HG03280 (cell line): ENCODE data around the gene CDH8.
"Not testable (repeated sequence)": the region's sequence is repeated elsewhere in the genome, so short reads cannot be mapped to it uniquely, and the experiment has no call there.

Source experiments
- ATAC-seq: cut with Tn5 transposase; IDR thresholded peaks from one replicate; pipeline ENCODE4 v1.9.1; 2021; ENCODE audit warnings: mild to moderate bottlenecking, moderate library complexity; ENCODE audit not compliant: unreplicated experiment

The CDH8 gene

DNA sequence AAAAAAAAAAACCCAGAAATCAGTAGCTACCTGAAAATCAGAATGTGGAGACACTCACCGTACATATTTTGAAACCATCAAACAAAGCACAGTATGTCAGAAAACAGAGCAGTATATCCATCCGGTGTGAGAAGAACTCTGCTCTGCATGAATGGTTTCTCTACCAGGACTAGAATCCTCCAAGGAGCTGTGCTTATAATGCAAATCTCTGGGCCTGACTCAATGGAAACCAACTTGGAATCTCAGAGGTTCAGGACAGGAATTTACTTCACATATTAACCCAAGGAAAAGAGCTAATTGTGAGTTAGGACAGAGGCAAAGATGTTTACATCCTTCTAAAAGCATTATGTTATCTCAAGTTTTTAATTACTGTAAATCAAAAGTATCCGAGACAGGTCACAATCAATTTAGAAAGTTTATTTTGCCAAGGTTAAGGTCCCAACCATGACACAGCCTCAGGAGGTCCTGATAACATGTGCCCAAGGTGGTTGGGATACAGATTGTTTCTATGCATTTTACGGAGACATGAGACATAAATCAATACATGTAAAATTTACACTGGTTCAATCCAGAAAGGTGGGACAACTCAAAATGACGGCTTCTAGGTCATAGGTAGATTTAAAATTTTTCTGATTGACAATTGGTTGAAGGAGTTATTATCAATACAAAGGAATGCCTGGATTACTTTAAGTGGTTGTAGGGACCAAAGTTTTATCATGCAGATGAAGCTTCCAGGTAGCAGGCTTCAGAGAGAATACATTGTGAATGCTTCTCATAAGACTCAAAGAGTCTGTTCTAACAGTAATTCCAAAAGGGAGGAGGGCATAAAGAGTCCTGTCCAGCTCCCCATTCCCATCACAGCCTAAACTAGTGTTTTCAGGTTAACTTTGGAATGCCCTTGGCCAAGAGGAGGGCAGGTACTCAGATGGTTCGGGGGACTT is 164.1 kb downstream of the CDH8 start:
- ATAC-seq, result no peak

DNA sequence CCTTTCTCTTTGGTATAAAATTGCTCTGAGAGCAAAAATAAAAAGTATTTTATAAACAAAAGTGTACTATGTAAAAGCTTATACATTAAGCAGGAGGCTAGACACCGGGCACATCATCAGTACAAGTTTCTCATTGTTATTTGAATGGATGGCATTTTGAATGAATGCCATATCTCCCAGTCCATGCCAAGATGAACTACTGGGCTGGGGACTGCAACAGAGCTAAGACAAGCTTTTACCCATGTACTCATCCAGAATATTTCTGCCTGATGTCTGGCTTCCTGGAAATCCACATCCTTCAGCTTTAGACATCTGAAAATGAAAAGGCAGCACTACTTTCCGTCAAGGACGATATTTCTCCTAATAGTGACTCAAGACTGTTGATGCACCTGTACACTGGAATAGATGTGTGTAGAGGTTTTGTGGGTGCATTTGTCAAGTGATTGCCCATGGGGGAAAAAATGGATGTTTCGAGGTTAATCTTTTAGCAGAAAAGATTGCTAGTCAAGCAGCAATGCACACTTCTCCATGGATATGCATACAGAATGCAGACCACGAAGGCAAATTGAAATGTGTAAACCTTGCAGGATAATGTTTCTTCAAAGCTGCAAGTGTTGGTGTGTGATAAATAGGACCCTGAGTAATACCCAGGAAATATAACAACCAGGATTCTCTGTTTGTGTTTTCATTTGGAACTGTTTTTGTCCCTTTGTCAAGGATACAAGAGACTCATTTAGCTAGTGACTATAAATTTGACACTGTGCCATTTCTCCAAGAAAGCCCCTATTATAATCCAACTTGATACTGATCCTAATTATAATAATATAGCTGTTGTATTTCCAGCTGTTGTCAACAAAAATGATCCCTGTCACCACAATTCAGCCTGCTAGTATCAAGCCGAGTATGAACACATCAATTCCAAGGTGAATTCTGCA is 173.8 kb downstream of the CDH8 start:
- no peak for ATAC-seq

DNA sequence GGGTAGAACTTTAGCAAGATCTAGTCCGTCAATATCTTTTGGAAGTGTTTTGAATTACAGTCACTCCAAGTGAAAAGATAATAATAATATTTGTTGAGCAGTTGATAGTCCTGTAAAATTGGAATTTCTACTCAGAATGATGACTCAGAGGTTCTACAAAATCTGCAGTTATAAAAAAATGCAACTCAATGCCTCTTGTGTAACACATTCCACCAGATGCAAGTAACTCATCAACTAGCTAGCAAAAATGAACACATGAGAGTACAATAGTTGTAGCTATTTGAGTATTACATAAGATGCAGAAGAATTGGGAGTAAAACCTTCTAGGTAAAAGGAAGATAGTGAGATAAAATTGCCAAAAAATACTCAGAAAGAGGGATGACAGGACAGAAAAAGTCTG is 177.2 kb downstream of the CDH8 start:
- ATAC-seq, result no peak

DNA sequence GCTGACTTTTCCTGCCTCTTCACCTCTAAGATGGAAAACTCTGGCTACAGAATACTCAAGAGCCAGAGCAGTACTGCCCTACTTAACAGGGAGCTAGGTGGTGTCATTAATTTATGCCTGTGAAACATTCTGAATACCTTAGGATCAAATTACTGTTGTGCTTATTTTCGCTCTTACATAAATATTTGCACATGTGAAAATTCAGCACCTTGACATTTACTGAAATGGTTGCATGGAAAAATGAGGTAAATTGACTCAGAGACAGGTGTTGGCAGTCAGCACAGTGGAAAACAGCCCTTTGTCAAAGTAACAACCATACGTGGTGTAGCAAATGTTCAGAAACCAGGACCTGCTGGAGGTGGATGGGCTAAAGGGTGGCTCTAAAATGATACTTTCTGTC is 193.6 kb downstream of the CDH8 start:
- ATAC-seq, result no peak

DNA sequence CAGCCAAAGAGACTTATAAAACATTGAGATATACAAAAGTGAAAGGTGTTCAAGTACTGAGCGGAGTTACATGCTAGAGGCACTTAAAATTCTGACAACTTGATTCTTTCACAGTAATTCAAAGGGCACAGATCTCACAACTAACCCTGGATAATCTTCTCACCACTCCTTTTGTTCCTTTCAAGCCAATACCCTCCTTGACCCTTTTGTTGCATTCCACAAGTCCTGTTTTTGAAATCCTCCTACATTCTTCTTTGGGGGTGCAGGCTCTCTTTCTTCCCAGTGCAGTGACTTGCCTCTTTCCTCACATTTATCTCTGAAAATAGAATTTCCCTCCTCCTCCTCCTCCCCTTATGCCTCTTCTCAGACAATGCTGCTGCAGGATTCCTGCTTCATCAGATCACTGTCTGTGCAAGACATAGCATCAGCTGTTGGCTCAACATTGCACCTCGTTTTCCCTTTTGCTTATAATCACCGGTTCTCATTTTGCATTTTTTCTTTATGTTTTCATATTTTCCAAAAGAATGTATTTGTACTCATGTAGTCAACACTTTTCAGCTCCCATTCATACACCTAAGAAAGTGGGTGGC is 199.3 kb downstream of the CDH8 start:
- ATAC-seq, result no peak

DNA sequence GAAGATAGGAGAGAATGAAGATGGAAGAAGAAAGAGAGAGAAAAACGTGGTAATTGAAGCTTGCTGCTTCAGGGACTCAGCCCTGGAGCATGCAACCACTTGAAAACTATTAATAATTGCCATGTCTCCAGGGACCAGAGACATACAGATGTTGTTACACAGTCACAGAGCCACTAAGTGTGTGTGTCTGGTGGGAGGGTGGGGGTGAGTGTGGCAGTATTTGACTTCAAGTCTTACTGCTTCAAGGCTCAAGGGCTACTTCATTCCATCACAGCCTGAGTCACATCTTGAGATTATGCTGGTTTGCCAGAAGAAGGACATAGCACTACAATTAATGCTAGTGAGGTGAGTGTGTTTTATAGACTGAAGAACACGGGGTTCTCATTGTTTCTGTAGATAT is 202.2 kb downstream of the CDH8 start:
- no peak for ATAC-seq

DNA sequence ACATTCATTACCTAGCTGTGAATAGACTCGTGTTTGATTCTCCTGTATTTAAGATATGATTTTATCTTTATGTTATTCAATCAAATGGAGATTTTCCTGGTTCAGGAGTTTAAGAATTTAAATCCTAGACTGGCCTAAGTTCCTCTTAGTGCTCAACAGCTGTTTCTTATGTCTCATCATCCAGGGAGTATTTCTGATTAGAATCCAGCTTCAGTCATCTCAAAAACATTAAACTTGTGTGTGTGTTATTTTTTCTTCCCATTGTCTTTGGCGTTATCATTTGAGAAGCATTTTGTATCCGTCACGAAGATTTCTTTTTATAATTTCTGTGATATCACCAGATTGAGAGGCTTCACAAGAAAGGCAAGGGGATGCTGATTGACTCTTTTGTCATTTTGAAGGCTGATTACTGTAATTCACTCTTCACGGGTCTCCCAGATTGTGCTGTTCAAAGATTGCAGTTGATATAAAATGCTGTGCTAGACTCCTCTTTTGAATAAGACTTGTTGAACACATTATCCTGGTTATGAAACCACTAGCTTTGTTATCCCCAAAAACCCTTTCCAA is 204.8 kb downstream of the CDH8 start:
- ATAC-seq, result no peak

DNA sequence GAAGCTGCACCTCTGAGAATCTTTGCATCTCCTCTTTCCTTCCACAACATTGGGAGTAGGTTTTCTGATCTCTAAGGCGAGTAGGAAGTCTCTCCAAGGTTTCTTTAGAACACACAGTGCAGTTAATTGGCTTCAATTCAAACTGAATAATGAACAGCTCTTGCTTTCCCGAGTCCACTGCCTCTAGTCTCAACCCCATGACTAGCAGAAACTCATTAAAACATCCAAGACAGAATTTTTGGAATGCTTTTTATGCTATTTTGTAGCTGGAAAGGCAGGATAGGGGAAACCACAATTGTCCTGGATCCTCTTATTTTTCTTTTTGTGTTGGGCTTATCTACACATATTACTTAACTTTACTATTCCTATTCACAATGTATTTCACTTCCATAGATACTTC is 206.6 kb downstream of the CDH8 start:
- no peak for ATAC-seq

DNA sequence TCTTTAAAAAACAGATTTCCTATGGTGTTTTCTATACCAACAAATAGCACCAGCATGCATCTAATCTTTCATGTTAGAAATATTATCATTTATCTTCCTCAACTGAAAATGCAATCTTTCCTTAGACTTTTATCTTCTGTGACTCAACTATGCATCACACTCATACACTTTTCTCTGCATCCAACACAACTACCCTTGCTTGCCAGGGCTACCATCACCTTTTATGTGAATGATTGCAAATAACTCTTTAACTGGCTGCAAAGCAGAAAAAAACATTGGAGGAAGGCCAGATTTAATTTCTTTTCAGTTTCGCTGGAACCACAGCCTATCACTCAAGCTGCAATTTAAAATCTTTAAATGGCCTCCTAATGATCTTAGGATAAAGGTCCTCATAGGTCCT is 212.9 kb downstream of the CDH8 start:
- no peak for ATAC-seq

DNA sequence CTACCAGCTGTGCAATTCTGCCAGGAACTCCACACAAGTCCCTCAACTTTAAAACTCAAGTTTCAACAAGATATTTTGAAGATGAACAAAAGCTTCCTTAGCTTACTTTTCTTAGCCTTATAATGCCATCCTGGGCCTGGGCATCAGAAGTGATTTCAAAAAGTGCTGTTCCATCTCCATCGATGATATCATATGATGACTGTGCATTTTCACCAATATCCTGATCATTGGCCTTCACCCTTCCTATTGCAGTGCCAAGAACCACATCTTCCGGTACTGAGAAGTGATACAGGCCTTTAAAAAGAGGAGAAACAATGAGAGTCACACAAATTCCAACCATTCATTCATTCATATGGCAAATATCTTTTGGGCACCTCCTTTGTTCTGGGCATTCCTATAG is 215.4 kb downstream of the CDH8 start:
- ATAC-seq, result no peak

DNA sequence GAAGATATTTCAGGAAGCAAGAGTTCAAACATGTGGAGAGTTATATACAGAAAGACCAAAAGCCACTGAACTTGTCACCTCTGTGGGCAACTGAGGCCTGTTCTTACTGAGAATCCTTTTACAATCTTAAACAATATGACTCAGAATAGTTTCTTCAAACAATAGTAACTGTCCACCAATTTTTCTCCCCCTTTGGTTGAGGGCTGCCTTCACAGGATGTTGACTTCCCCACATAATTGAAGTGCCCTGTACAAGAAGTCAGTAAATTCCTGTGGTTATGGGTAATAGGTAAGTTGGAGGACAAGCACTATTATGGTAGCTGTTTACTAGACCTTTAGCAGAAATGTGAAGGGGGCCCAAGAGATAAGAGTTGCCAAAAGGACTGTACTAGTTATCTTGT is 215.8 kb downstream of the CDH8 start:
- ATAC-seq, result no peak

DNA sequence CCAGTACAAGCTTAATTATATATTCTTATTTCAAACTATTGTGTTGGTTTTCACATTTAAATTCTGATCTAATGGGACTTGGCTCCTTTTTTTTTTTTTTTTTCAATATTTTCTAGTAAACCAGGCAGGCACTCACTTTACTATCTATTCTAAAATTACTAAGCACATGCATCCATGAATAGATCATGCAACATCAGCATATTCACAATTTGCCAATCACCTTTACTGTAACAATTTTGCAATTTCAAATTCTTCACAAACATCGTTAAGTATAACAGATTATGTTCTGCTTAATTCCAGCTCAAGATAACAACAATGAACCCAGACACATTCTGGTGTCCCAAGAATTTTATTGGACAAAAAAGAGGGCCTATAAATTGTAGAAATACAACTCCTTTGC is 217.4 kb downstream of the CDH8 start:
- no peak for ATAC-seq

DNA sequence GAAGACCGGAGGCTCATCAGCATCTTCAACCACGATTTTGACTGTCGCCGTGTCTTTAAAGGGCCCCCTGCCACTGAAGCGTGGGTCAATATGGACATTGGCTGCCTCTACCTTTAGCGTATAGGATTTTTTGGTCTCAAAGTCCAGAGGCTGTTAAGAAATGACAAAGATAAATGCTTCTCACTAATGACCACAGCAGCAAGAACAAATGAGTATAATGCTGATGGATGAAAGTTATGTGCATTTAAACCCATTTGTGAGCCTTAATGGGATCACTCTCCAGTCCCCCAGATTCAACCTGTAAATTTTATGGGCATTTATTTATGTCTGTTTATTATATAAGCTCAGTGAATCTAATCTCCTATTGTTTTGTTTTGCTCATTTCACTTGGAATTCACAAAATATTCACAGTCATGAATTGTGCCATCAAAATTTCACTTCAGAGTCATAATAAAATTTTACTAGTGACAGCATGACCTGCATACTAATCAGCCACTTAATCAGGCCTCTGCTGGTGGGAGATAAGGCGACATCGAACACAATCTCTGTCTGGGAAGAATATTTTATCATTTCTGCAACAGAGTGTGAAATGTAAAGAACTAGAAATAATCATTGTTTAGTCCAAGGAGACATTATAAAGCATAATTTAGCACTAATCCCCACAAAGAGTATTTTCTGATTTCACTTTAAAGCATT is 218.5 kb downstream of the CDH8 start:
- no peak for ATAC-seq

DNA sequence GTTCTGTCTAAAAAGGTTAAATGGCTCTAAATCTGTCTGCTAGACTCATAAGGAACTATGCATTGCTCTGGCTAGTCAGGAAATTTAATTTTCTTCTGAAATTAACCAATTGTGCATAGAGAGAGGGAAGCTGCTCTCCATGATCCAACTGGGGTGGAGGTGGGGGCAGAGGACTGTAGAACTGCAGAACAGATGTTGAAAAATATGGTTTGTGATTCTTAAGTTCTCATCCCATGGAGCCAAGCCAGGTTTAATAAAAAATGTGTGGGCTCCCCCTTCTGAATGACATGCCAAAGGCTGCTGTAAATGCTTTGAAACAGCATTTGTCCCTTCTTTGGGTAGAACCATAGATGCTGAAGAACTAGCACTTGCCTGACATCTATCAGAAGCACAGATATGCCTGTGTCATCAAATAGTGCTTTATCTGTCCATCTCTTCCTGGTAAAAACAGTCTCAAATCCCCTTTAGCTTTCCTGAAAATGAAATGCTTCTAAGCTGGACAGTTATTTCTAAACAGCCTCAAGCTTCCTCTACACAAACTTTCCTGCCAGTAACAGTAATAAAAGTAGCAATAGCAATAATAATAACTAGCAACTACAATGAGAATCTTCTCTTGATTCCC is 221.4 kb downstream of the CDH8 start:
- no peak for ATAC-seq

DNA sequence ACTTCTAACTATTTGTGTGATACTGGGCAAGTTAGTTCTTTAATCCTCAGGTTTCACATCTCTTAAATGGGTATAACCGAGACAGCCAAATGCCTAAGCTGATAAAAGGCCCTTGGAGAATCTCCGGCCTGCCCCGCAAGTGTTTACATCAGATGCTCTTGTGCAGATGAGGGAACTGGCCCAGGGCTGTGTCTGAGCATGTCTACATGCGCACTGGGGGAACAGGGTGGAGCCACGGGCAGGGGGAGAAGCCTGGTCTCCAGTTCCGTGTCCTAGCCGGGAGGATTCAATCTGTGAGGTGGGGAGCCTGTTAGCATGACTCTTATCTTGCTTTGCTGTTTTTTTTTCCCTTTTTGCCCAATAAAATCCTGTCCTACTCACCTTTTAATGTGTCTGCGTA is 222.9 kb downstream of the CDH8 start:
- ATAC-seq, result no peak

DNA sequence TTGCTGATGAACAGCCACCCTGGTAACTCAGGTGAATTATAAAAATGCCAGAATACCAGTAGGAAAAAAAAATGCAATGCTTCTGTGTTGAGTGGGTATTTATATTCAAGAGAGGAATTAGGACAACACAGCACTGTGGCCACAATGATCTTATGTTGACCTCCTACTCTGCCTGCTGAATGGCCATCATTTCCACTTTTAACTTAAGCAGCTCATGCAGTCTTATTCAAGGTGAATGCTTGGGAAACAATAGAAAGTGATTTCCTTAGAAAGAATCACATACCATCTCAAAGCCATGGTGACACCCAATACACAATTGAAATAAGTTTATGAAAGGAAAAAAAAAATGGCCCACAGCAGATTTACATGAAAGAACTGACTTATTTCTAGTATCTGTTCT is 224.0 kb downstream of the CDH8 start:
- ATAC-seq, result no peak

DNA sequence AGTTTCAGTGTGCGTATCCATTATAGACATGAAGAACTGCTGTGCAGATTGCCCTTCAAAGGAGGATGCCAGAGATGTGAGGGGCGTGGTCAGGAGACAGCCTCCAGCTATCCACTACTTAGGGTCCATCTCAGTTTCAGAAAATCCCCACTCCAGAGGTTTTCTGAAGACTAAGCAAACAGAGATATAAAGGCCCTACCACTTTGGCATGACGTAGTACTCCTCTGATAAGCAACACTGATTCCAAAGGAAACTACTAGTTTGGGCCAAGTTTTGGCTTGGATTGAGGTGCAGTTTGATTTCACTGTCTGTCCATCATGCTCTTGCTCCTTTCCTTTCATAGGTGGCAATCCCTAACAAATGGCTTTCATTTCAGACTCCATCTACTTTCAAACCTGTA is 228.7 kb downstream of the CDH8 start:
- no peak for ATAC-seq

DNA sequence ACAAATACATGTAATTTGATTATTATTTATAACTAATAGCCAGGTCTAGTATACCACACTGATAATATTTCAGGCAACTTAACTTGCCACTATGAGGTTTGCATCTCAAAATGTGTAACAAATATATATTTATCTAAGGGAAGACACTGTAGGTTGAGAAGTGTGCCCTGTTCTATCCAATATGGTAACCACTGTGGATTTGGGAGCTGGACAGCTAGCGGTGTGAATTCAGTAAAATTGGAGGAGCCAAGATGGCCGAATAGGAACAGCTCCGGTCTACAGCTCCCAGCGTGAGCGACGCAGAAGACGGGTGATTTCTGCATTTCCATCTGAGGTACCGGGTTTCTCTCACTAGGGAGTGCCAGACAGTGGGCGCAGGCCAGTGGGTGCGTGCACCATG is 235.0 kb downstream of the CDH8 start:
- ATAC-seq, result not testable (repeated sequence)

DNA sequence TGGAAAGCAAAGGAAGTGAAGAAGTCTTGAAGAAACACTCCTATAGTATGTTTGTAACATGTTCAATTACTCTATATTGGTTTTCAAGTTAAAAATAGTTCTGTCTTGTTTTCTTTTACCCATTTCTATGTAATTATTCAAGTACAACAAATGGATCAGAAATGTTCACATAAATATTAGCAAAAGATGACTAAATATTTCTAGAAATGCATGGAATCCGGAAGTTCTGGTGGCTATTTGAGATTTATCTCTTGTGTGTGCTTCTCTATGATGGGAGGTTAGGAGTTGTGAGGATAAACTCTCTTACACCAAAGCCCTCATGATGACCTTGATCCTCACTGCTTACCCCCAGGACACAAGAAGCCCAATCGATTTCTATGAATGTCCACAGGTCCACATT is 237.5 kb downstream of the CDH8 start:
- ATAC-seq, result no peak

DNA sequence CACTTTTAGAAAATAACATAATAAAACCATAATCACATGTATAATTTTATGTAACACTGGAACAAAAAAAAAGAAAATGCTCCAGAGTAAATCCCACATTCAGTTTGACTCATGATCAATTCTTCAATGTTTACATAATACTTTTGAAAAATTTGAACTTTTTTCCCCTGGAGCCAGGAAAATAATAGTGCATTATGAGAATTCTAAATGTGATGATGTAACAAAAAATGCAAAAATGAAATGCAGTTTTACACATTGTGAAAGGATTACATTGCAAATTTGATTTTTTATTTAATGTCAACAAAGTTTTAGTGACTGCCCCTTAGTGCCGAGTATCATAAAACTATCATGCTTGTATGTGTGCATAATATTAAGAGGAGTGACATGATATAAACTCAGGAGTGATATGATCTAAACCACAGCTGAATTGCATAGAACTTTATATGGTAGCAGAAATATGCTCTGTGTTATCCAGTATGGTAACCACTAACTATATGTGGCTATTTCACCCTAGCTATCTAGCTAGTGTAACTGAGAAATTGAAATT is 238.2 kb downstream of the CDH8 start:
- no peak for ATAC-seq
